HEK293T (cell line): ENCODE results near the gene GPRIN3.

Experiments used
- ARNT ChIP-seq: fragments of 450-650 bp; IDR thresholded peaks from 2 replicates; pipeline ENCODE4 v1.6.1; 2017; ENCODE audit warnings: mild to moderate bottlenecking
- BHLHE40 ChIP-seq: fragments of 450-650 bp; IDR thresholded peaks from 2 replicates; pipeline ENCODE4 v1.6.1; 2016; ENCODE audit warnings: mild to moderate bottlenecking, moderate library complexity, borderline replicate concordance
- ELF4 ChIP-seq: fragments of 450-650 bp; IDR thresholded peaks from 2 replicates; pipeline ENCODE4 v1.6.1; 2017; ENCODE audit warnings: antibody characterized with exemption
- FOXA1 ChIP-seq: fragments of 450-650 bp; IDR thresholded peaks from 2 replicates; pipeline ENCODE4 v1.6.1; 2016; ENCODE audit warnings: mild to moderate bottlenecking
- FOXK2 ChIP-seq: fragments of 450-650 bp; IDR thresholded peaks from 2 replicates; pipeline ENCODE4 v1.6.1; 2016; ENCODE audit warnings: mild to moderate bottlenecking
- FOXM1 ChIP-seq: fragments of 450-650 bp; IDR thresholded peaks from 2 replicates; pipeline ENCODE4 v1.6.1; 2017; ENCODE audit warnings: mild to moderate bottlenecking, borderline replicate concordance
- HDGF ChIP-seq: fragments of 450-650 bp; IDR thresholded peaks from 2 replicates; pipeline ENCODE4 v1.6.1; 2017; ENCODE audit warnings: antibody characterized with exemption, borderline replicate concordance
- L3MBTL2 ChIP-seq: fragments of 450-650 bp; conservative IDR thresholded peaks from 2 replicates; pipeline ENCODE4 v1.6.1; 2016; ENCODE audit warnings: mild to moderate bottlenecking
- NFRKB ChIP-seq: fragments of 450-650 bp; IDR thresholded peaks from 2 replicates; pipeline ENCODE4 v1.6.1; 2016; ENCODE audit warnings: mild to moderate bottlenecking, moderate library complexity
- SP1 ChIP-seq: fragments of 450-650 bp; IDR thresholded peaks from 2 replicates; pipeline ENCODE4 v1.6.1; 2017
- SUZ12 ChIP-seq: fragments of 450-650 bp; IDR thresholded peaks from 2 replicates; pipeline ENCODE4 v1.6.1; 2016; ENCODE audit warnings: mild to moderate bottlenecking
- TARDBP ChIP-seq: fragments of 450-650 bp; IDR thresholded peaks from 2 replicates; pipeline ENCODE4 v1.6.1; 2016
- ZNF384 ChIP-seq: fragments of 450-650 bp; IDR thresholded peaks from 2 replicates; pipeline ENCODE4 v1.6.1; 2016
- TF ChIP-seq, protein P1 (sequence below): fragments of 450-650 bp; IDR thresholded peaks from 2 replicates; pipeline ENCODE4 v1.6.1; 2016

DNA sequence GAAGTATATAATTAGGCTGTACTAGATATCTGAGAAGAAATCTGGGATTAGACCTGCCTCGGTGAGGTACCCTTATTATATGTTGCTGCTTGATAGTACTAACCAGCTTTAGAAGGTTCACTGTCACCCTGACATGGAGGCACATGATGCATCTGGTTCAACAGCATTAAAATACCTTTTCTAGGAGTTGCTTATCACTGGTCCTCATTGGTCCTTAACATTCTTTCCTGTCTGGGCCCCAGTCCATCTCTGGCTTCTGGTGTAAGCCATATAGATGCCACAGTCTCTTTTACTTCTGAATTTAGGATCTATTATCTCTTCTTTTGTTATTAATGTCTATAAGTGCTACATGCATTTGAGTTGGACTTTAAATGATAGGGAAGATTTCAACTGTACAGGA, 40.2 kb downstream of the GPRIN3 start:
- TF ChIP-seq ZNF384 = no peak
- no peak for TF ChIP-seq FOXK2
- TF ChIP-seq, protein P1, sequence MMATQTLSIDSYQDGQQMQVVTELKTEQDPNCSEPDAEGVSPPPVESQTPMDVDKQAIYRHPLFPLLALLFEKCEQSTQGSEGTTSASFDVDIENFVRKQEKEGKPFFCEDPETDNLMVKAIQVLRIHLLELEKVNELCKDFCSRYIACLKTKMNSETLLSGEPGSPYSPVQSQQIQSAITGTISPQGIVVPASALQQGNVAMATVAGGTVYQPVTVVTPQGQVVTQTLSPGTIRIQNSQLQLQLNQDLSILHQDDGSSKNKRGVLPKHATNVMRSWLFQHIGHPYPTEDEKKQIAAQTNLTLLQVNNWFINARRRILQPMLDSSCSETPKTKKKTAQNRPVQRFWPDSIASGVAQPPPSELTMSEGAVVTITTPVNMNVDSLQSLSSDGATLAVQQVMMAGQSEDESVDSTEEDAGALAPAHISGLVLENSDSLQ = no peak
- TF ChIP-seq FOXA1 = no peak
- TF ChIP-seq NFRKB = no peak
- TF ChIP-seq HDGF = no peak
- no peak for TF ChIP-seq FOXM1
- no peak for TF ChIP-seq BHLHE40
- TF ChIP-seq TARDBP = no peak
- no peak for TF ChIP-seq L3MBTL2
- no peak for TF ChIP-seq SUZ12
- no peak for TF ChIP-seq ARNT
- TF ChIP-seq SP1 = no peak
- TF ChIP-seq ELF4 = no peak
